NK-92 (cell line): ENCODE measurements around the gene NARS2.
"Not testable (repeated sequence)": the region's sequence is repeated elsewhere in the genome, so short reads cannot be mapped to it uniquely, and the experiment has no call there.

ENCODE experiments used
- DNase-seq: peaks from one replicate; lab custom pipeline; 2025; ENCODE audit not compliant: unreplicated experiment; lab: John Stamatoyannopoulos, UW

Gene NARS2

DNA sequence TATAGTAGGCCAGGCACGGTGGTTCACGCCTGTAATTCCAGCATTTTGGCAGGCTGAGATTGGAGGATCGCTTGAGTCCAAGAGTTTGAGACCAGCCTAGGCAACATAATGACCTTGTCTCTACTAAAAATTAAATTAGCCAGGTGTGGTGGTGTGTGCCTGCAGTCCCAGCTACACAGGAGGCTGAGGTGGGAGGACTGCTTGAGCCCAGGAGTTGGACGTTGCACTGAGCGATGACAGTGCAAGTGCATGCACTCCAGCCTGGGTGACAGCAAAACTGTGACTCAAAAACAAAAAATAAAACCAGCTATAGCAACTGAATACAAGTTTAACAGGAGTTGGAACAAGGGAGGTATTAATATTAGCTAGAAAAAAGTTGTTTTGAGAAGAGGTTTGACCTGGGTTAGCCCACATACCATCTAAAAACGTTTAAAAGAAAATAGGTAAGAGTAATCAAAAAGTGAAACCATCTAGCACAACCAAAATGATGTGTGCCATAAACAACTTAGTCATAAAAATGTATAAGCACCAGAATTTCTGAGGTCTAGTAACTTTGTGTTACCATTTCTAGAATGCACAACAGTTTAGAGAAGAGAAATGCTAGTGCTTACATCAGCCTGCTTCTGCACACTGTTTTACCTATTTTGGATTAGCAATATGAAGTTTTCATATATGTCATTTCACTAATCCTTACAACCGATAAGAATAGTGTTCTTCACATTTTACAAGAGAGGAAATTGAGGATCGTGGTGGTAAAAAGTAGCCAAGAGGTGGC is 26.5 kb downstream of the NARS2 start:
- DNase-seq, result no peak

DNA sequence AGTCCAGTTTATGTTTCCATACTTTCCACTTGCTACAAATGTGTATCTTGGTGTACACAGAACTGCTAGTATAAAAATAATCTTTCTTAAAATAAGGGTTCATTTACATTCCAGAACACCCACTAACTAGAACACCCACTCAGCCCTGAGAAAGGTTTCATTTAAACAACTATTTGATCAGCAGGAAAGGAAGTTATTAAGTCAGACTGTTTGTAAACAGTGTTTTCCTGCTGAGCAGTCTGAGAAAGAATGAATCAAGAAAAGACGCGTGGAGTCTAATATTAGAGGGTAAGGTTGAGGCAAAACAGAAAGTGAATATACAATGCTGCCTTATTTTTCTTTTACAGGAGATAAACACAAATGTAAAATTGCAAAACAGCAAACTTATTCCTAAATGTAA is 32.7 kb downstream of the NARS2 start:
- DNase-seq, result no peak

- no peak for DNase-seq
Observed at GRCh38 chr11:78541537-78541936, 33.1 kb downstream of the NARS2 start.

DNA sequence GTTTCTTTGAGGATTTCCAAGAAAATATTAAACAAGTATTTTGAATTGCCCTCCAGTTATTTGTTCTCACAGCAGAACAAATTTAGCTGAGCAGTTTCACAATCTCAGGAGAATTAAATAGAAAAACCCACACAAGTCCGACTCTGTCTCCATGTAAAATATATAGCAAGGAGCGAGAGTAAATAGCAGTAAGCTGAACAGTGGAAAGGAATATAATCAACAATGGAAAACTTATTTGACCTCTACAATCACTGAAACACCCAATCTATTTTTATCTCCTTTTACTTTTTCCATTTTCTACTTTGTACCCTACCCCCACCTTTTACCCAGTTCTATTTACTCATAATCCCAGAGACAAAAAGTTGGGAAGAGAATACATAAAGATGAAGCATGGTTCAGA is 34.4 kb downstream of the NARS2 start:
- no peak for DNase-seq

DNA sequence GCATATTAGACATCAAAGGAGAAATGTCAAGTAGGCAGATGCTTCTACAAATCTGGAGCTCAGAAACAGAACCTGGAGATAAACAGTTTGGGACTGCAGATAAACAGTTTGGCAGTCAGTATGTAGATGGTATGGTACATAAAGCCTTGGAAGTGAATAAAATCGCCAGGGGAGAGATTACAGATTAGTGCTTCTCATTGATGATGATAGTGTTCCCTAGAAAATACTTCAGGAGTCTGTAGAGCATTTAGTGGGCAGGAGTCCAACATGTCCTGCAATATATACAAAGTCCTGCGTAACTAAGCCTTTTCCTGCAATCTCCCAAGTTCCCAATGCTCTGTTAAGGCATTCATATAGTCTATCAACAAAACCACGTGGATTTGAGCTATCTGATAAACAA is 35.2 kb downstream of the NARS2 start:
- DNase-seq, result no peak

- no peak for DNase-seq
Observed at GRCh38 chr11:78536933-78537332, 37.7 kb downstream of the NARS2 start.

DNA sequence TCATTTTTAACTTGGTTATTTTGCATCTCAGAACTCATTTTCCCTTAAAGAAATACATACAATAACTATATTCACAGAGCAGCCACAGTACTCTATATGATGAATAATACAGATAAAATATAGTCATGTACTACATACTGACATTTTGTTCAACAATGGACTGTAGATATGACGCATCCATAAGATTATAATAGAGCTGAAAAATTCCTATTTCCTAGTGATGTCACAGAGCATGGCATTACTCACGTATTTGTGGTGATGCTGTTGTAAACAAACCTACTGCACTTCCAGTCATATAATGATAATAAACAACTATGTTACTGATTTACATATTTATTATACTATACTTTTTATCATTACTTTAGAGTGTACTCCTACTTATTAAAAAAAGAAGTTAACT is 38.7 kb downstream of the NARS2 start:
- DNase-seq, result no peak

- no peak for DNase-seq
Observed at GRCh38 chr11:78535027-78535426, 39.6 kb downstream of the NARS2 start.

DNA sequence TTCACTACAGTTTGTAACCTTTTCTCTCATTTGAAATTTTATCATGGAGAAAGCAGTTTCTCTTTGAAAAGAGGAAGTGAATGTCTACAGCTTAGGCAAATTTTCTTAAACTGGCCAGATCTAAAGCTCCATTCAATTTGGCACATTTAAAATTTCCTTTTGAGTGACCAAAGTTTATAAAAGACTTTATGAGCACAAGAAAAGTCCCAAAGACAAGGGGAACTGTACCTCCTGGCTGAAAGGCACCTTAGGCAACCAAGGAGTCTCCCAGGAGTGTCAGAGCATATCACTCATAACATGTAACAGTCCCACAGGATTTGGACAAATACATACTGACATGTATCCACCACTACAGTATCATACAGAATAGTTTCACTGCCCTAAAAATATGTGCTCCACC is 41.3 kb downstream of the NARS2 start:
- no peak for DNase-seq

GRCh38 chr11:78532991-78533390 is 41.7 kb downstream of the NARS2 start:
- no peak for DNase-seq

DNA sequence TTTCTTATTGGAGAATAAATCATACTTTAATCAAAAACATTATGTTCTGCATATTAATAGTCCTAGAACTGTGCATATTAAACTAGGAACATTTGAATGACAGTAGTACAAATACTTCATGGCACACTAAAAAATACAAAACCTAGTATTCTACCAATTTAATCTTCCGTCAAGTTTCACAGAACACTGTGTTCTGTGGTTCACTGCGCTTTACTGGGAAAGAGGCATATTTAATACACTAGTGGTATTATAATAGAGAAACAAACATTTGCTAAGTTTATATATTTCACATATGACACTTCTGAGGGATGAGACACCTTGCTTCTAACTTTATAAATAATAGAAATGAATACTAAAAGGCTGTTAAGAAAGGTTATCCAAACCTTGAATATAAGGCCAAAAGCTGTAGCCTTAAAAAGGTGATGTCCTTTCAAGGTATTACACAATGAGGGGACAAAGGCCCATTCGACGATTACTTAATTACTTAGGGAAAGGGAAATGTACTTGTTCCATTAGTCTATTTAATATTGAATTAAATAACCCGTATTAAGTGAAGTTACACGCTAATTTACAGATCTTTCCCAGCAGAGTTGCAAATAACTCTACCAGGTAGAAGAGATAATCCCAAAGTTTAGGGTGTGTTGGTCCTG is 48.0 kb downstream of the NARS2 start:
- no peak for DNase-seq

- DNase-seq, result no peak
Observed at GRCh38 chr11:78525720-78526119, 48.9 kb downstream of the NARS2 start.

DNA sequence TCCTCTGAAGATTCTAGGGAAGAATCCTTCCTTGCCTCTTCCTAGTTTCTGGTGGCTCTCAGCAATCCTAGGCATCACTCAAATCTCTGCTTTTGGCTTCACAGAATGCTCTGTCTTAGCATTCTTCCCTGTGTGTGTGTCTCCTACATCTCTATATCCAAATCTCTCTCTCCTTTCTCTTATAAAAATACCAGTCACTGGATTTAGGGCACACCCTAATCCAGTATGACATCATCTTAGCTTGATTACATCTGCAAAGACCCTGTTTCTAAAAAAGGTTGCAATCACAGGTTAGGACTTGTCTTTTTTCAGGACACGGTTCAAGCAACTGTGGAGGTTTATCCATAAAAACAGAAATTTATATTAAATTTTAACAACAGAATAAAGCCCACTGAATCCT is 54.4 kb downstream of the NARS2 start:
- no peak for DNase-seq

GRCh38 chr11:78516281-78516680 is 58.4 kb downstream of the NARS2 start:
- no peak for DNase-seq

- no peak for DNase-seq
Observed at GRCh38 chr11:78514922-78515502, 59.7 kb downstream of the NARS2 start.

- DNase-seq, result not testable (repeated sequence)
Observed at GRCh38 chr11:78513085-78513484, 61.6 kb downstream of the NARS2 start.

DNA sequence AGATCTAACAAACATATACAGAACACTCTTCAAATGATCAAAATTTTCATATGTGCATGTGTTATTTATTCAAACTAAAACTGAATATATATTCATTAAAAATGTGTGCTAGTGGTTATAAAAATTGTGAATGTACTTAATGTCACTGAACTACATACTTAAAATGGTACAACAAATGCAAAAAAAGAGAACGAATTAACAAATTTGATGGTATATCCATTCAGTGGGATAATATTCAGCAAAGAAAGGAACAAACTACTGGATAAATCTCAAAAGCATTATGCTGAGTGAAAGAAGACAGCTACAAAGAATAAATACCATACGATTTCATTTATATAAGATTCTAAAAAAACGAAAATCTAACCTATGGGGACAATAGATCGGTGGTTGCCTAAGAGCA is 64.1 kb downstream of the NARS2 start:
- DNase-seq, result no peak

DNA sequence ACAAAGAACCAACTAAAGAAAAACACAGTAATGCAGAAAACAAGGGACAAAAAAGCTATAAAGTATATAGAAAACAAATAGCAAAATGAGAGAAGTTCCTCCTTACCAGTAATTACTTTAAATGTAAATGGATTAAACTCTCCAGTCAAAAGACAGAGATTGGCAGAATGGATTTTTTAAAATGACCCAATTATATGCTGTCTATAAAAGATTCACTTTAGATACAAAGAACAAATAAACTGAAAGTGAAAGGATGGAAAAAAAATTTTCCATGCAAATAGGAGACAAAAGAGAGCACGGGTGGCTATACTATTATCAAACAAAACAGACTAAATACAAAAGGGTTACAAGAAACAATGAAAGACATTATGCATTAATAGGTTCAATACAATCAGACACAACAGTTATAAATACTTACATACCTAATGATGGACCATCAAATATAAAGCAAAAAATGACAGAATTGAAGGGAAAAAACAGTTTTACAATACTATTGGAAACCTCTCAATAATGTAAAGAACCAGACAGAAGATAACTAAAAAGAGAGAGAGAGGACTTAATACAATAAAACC is 64.6 kb downstream of the NARS2 start:
- DNase-seq, result no peak

GRCh38 chr11:78504708-78505107 is 70.0 kb downstream of the NARS2 start:
- DNase-seq, result no peak

GRCh38 chr11:78504181-78504580 is 70.5 kb downstream of the NARS2 start:
- DNase-seq, result no peak

DNA sequence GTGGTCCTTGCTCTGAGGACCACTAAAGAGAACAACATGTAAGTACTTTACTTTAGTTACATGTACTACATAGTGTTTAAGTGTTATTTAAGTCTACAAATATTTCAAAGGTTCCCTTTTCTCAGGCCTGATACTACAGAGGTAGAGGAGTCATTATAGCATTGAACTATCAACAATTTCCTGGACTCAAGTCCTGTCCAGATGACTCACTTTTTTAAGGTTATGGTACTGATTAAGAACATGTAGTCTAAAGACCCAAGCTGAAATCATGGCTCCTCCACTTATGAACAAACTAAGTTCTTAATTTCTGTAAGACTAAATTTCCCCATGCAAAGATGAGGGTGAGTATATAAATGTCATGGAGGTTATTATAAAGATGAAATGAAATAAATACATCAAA is 74.7 kb downstream of the NARS2 start:
- no peak for DNase-seq

GRCh38 chr11:78497293-78497692 is 77.4 kb downstream of the NARS2 start:
- no peak for DNase-seq
